NCI-H187 treated with DMSO at 0.1 percent for 48 hours (cell line): ENCODE measurements around the gene COL28A1.
A peak's percentile ranks its signal among the peaks of the same experiment; 100 is the strongest.
"Not testable (repeated sequence)": the region's sequence is repeated elsewhere in the genome, so short reads cannot be mapped to it uniquely, and the experiment has no call there.

Experiments
- DNase-seq: peaks from one replicate; lab custom pipeline; 2025; lab: John Stamatoyannopoulos, UW

The COL28A1 gene

GRCh38 chr7:7464991-7465765 is 70.5 kb downstream of the COL28A1 start:
- DNase-seq, result not testable (repeated sequence)

- no peak for DNase-seq
Measured at GRCh38 chr7:7454000-7454399, 81.7 kb downstream of the COL28A1 start.

GRCh38 chr7:7452652-7453051 is 83.0 kb downstream of the COL28A1 start:
- DNase-seq, result no peak

- no peak for DNase-seq
Measured at GRCh38 chr7:7452119-7452518, 83.6 kb downstream of the COL28A1 start.

GRCh38 chr7:7449055-7449454 is 86.6 kb downstream of the COL28A1 start:
- DNase-seq, result no peak

GRCh38 chr7:7446616-7447015 is 89.1 kb downstream of the COL28A1 start:
- DNase-seq, result no peak

- no peak for DNase-seq
Measured at GRCh38 chr7:7443806-7444350, 91.8 kb downstream of the COL28A1 start.

- no peak for DNase-seq
Measured at GRCh38 chr7:7439564-7439963, 96.1 kb downstream of the COL28A1 start.

GRCh38 chr7:7438851-7439250 is 96.8 kb downstream of the COL28A1 start:
- no peak for DNase-seq

- DNase-seq, result no peak
Measured at GRCh38 chr7:7435978-7436377, 99.7 kb downstream of the COL28A1 start.

- no peak for DNase-seq
Measured at GRCh38 chr7:7434329-7434728, 101.3 kb downstream of the COL28A1 start.

- DNase-seq, result no peak
Measured at GRCh38 chr7:7433811-7434210, 101.9 kb downstream of the COL28A1 start.

GRCh38 chr7:7432979-7433378 is 102.7 kb downstream of the COL28A1 start:
- DNase-seq, result no peak

- no peak for DNase-seq
Measured at GRCh38 chr7:7428806-7429205, 106.9 kb downstream of the COL28A1 start.

- no peak for DNase-seq
Measured at GRCh38 chr7:7427363-7427762, 108.3 kb downstream of the COL28A1 start.

- DNase-seq, result no peak
Measured at GRCh38 chr7:7426676-7427075, 109.0 kb downstream of the COL28A1 start.

- no peak for DNase-seq
Measured at GRCh38 chr7:7425321-7425720, 110.4 kb downstream of the COL28A1 start.

GRCh38 chr7:7424151-7424873 is 111.4 kb downstream of the COL28A1 start:
- DNase-seq, result peak; percentile 44

- no peak for DNase-seq
Measured at GRCh38 chr7:7422641-7423040, 113.0 kb downstream of the COL28A1 start.

GRCh38 chr7:7421826-7422225 is 113.8 kb downstream of the COL28A1 start:
- no peak for DNase-seq

GRCh38 chr7:7418997-7419396 is 116.7 kb downstream of the COL28A1 start:
- DNase-seq, result no peak

- no peak for DNase-seq
Measured at GRCh38 chr7:7417851-7418250, 117.8 kb downstream of the COL28A1 start.

GRCh38 chr7:7417414-7417813 is 118.3 kb downstream of the COL28A1 start:
- DNase-seq, result no peak
